Measurements from ENCODE around the gene PDE4DIP.
"Not testable (repeated sequence)": the region's sequence is repeated elsewhere in the genome, so short reads cannot be mapped to it uniquely, and the experiment has no call there.

The PDE4DIP gene

GRCh38 chr1:148989378-148989777 is 145.2 kb downstream of the PDE4DIP start:
- not testable (repeated sequence) for H3K9ac ChIP-seq; H3K4me1 ChIP-seq; H3K4me3 ChIP-seq (ENCODE audit: low read depth, low read length); H3K79me2 ChIP-seq; H3K27me3 ChIP-seq (ENCODE audit: control insufficient read depth, insufficient read depth, low read length); H2AFZ ChIP-seq; H3K4me2 ChIP-seq (ENCODE audit: low read length); H3K27ac ChIP-seq; H3K9me3 ChIP-seq (ENCODE audit: control insufficient read depth, low read length); H3K36me3 ChIP-seq (ENCODE audit: control insufficient read depth, insufficient read depth, low read length)

DNA sequence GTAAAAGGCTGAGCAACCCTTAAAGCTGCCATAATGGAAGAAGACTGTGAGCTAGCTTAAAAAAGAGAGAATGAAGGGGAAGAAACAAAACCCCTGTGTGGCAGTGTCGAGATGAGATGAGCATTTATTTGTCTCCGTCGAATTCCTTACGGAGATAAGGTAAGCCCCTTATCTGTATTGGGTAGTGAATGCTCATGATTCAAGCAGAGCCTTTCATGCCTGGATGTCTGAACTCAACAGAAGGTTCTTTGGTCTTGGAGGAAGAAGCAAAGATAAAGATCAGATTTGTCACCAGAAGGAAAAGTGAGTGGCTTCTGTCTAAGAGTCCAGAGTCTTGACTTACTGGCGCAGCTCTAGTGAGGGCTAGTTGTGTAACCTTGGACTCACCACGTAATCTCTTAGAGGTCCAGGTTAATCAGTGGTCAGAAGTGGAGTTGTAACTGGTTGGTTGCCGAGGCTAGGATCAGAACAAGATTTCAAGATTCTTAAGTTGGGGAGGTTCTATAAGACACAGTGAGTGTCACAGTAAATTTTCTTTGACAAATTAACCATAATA is 146.1 kb downstream of the PDE4DIP start:
- not testable (repeated sequence) for H2AFZ ChIP-seq; H3K36me3 ChIP-seq (ENCODE audit: control insufficient read depth, insufficient read depth, low read length); H3K27ac ChIP-seq; H3K9me3 ChIP-seq (ENCODE audit: control insufficient read depth, low read length); H3K27me3 ChIP-seq (ENCODE audit: control insufficient read depth, insufficient read depth, low read length); H3K4me1 ChIP-seq; H3K79me2 ChIP-seq; H3K9ac ChIP-seq; H3K4me3 ChIP-seq (ENCODE audit: low read depth, low read length); H3K4me2 ChIP-seq (ENCODE audit: low read length)

DNA sequence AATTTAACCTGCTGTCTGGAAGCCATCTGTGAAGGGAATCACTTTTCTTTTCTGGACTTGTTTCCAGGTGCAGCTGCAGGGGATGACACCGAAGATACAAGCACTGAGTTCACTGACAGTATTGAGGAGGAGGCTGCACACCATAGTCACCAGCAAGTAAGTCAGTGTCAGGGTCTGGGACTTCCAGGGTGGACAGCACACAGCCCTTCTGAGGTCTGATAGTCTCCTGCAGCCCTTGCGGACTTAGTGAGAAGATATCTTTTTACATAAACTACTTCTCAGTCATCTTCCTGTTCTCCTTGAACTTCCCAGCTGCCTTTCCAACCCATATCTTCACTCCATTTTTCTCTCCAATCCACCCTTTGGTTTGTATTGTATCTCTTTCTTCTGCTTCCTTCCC is 147.6 kb downstream of the PDE4DIP start:
- H2AFZ ChIP-seq; H3K4me2 ChIP-seq (ENCODE audit: low read length); H3K36me3 ChIP-seq (ENCODE audit: control insufficient read depth, insufficient read depth, low read length); H3K27me3 ChIP-seq (ENCODE audit: control insufficient read depth, insufficient read depth, low read length); H3K9me3 ChIP-seq (ENCODE audit: control insufficient read depth, low read length); H3K79me2 ChIP-seq; H3K4me3 ChIP-seq (ENCODE audit: low read depth, low read length); H3K27ac ChIP-seq; H3K9ac ChIP-seq; H3K4me1 ChIP-seq: not testable (repeated sequence)

DNA sequence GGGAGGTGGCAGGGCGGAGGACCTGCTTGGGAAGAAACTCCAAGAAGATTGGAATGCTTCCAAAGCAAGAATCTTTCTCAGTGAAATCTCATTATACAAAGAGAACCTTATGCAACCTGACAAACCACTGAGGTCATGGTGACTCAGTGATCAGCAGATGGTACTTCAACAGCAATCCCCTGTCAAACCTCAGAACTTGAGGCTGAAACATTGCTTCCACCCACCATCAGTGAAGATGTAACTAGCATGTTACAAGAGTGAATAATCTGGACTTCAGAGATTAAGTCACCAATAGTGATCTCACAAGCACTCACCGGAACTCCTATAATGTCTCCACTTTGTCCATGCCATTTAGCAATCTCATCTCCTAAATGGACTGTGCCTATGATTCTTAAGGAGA is 148.1 kb downstream of the PDE4DIP start:
- not testable (repeated sequence) for H2AFZ ChIP-seq; H3K27ac ChIP-seq; H3K4me2 ChIP-seq (ENCODE audit: low read length); H3K4me3 ChIP-seq (ENCODE audit: low read depth, low read length); H3K4me1 ChIP-seq; H3K79me2 ChIP-seq; H3K27me3 ChIP-seq (ENCODE audit: control insufficient read depth, insufficient read depth, low read length); H3K9ac ChIP-seq; H3K36me3 ChIP-seq (ENCODE audit: control insufficient read depth, insufficient read depth, low read length); H3K9me3 ChIP-seq (ENCODE audit: control insufficient read depth, low read length)

GRCh38 chr1:148996449-148997224 is 152.4 kb downstream of the PDE4DIP start:
- H3K36me3 ChIP-seq (ENCODE audit: control insufficient read depth, insufficient read depth, low read length); H3K4me1 ChIP-seq; H3K4me2 ChIP-seq (ENCODE audit: low read length); H3K79me2 ChIP-seq; H3K27me3 ChIP-seq (ENCODE audit: control insufficient read depth, insufficient read depth, low read length); H2AFZ ChIP-seq; H3K9ac ChIP-seq; H3K4me3 ChIP-seq (ENCODE audit: low read depth, low read length); H3K27ac ChIP-seq; H3K9me3 ChIP-seq (ENCODE audit: control insufficient read depth, low read length): not testable (repeated sequence)

- not testable (repeated sequence) for H3K27me3 ChIP-seq (ENCODE audit: control insufficient read depth, insufficient read depth, low read length); H3K27ac ChIP-seq; H3K4me3 ChIP-seq (ENCODE audit: low read depth, low read length); H3K79me2 ChIP-seq; H3K4me2 ChIP-seq (ENCODE audit: low read length); H3K9me3 ChIP-seq (ENCODE audit: control insufficient read depth, low read length); H3K9ac ChIP-seq; H3K36me3 ChIP-seq (ENCODE audit: control insufficient read depth, insufficient read depth, low read length); H3K4me1 ChIP-seq; H2AFZ ChIP-seq
Measured at GRCh38 chr1:148997405-148997804, 153.2 kb downstream of the PDE4DIP start.

- H3K27ac ChIP-seq; H3K79me2 ChIP-seq; H2AFZ ChIP-seq; H3K4me3 ChIP-seq (ENCODE audit: low read depth, low read length); H3K9me3 ChIP-seq (ENCODE audit: control insufficient read depth, low read length); H3K9ac ChIP-seq; H3K4me1 ChIP-seq; H3K36me3 ChIP-seq (ENCODE audit: control insufficient read depth, insufficient read depth, low read length); H3K4me2 ChIP-seq (ENCODE audit: low read length); H3K27me3 ChIP-seq (ENCODE audit: control insufficient read depth, insufficient read depth, low read length): not testable (repeated sequence)
Measured at GRCh38 chr1:149002664-149003063, 158.4 kb downstream of the PDE4DIP start.

- H3K9ac ChIP-seq; H3K9me3 ChIP-seq (ENCODE audit: control insufficient read depth, low read length); H3K27ac ChIP-seq; H3K79me2 ChIP-seq; H3K4me2 ChIP-seq (ENCODE audit: low read length); H3K36me3 ChIP-seq (ENCODE audit: control insufficient read depth, insufficient read depth, low read length); H3K4me3 ChIP-seq (ENCODE audit: low read depth, low read length); H3K4me1 ChIP-seq; H2AFZ ChIP-seq; H3K27me3 ChIP-seq (ENCODE audit: control insufficient read depth, insufficient read depth, low read length): not testable (repeated sequence)
Measured at GRCh38 chr1:149008326-149008725, 164.1 kb downstream of the PDE4DIP start.

DNA sequence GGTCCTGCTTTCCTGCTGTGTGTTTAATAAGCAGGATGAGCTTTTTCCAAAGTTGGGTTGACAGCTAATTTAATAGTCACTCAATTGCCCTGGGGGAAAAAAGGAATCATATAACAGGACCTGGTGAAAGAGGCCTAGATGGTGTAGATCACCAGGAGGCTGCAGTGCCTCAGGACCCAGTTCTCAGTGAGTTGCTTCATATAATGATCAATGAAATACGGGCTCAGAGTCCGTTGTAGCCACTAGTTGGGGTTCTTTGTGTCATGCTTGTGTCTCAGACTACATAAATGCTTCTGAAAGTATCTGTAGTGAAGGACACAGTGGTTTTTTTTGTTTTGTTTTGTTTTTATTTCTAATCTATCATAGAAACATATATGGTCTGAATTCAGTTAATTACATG is 164.5 kb downstream of the PDE4DIP start:
- not testable (repeated sequence) for H3K9me3 ChIP-seq (ENCODE audit: control insufficient read depth, low read length)

GRCh38 chr1:149009761-149010160 is 165.5 kb downstream of the PDE4DIP start:
- H3K4me2 ChIP-seq (ENCODE audit: low read length); H3K27me3 ChIP-seq (ENCODE audit: control insufficient read depth, insufficient read depth, low read length); H3K4me3 ChIP-seq (ENCODE audit: low read depth, low read length); H3K9me3 ChIP-seq (ENCODE audit: control insufficient read depth, low read length); H3K79me2 ChIP-seq; H3K27ac ChIP-seq; H3K4me1 ChIP-seq; H2AFZ ChIP-seq; H3K9ac ChIP-seq; H3K36me3 ChIP-seq (ENCODE audit: control insufficient read depth, insufficient read depth, low read length): not testable (repeated sequence)

More for the DNA sequence above, 164.5 kb downstream of the PDE4DIP start:
- H3K9ac ChIP-seq; H3K4me3 ChIP-seq (ENCODE audit: low read depth, low read length); H3K36me3 ChIP-seq (ENCODE audit: control insufficient read depth, insufficient read depth, low read length); H3K79me2 ChIP-seq; H3K27me3 ChIP-seq (ENCODE audit: control insufficient read depth, insufficient read depth, low read length); H2AFZ ChIP-seq; H3K4me1 ChIP-seq; H3K27ac ChIP-seq; H3K4me2 ChIP-seq (ENCODE audit: low read length): not testable (repeated sequence)

- not testable (repeated sequence) for H3K27ac ChIP-seq; H3K27me3 ChIP-seq (ENCODE audit: control insufficient read depth, insufficient read depth, low read length); H3K79me2 ChIP-seq; H3K4me3 ChIP-seq (ENCODE audit: low read depth, low read length); H3K9me3 ChIP-seq (ENCODE audit: control insufficient read depth, low read length); H3K4me1 ChIP-seq; H3K9ac ChIP-seq; H3K4me2 ChIP-seq (ENCODE audit: low read length); H3K36me3 ChIP-seq (ENCODE audit: control insufficient read depth, insufficient read depth, low read length); H2AFZ ChIP-seq
Measured at GRCh38 chr1:149012599-149012998, 168.4 kb downstream of the PDE4DIP start.
